Measurements from ENCODE around the gene LONP2.

DNA sequence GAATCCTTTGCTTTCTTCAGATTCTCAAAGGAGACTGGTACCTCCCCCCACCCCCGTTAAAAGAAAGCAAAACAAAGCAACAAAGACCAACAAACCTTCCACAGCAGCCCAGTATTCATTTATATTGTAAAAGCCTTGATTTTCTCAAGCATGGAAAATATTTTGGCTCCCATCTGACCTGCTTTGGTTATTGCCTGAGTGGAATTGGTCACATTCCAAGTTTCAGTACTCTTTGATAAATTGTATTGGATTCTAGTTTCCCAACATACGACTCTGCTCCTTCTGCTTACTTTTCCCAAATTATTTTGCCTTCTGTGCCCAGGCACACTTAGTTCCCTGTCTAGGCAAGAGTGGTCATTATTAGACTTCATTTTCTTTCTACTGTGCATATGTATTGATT is 2.0 kb downstream of the LONP2 start:
- TF ChIP-seq, protein P1, sequence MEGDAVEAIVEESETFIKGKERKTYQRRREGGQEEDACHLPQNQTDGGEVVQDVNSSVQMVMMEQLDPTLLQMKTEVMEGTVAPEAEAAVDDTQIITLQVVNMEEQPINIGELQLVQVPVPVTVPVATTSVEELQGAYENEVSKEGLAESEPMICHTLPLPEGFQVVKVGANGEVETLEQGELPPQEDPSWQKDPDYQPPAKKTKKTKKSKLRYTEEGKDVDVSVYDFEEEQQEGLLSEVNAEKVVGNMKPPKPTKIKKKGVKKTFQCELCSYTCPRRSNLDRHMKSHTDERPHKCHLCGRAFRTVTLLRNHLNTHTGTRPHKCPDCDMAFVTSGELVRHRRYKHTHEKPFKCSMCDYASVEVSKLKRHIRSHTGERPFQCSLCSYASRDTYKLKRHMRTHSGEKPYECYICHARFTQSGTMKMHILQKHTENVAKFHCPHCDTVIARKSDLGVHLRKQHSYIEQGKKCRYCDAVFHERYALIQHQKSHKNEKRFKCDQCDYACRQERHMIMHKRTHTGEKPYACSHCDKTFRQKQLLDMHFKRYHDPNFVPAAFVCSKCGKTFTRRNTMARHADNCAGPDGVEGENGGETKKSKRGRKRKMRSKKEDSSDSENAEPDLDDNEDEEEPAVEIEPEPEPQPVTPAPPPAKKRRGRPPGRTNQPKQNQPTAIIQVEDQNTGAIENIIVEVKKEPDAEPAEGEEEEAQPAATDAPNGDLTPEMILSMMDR (IDR thresholded peaks at IDR 0.05; ENCODE audit: insufficient read depth, low read length, poor library complexity, severe bottlenecking): no peak
- TF ChIP-seq EZH2phosphoT487 (conservative IDR thresholded peaks at IDR 0.05; ENCODE audit: low read length): no peak

Measured in SU-DHL-6 (cell line).